ENCODE data around the gene GALNT8. TPM values are rescaled to one million over a fixed set of nuclear protein-coding genes. Genes with fewer than 3 reads are reported as not detected.
"Not testable (repeated sequence)": the region's sequence is repeated elsewhere in the genome, so short reads cannot be mapped to it uniquely, and the experiment has no call there.

Gene GALNT8
- total RNA-seq, 1 experiment from 2014 or later: not detected

GRCh38 chr12:4745249-4745648, 25.0 kb downstream of the GALNT8 start:
- Histone ChIP-seq H3K4me3 (replicated peaks in 1 of 2; ENCODE audit: low read depth in 1 of 2, low read length in 2 of 2) (no peak overlapping the region), H3K9me2 (ENCODE audit: insufficient read depth) (no peaks in the 10 kb centered on the region), H3K4me1 (ENCODE audit: control insufficient read depth in 1 of 2, insufficient read depth in 2 of 2, low read length in 2 of 2) (no peaks in the 10 kb centered on the region), H4K20me1 (ENCODE audit: insufficient read depth) (no peaks in the 10 kb centered on the region), H2AFZ (ENCODE audit: low read depth, low read length, poor library complexity, severe bottlenecking) (no peak overlapping the region), H3K9me3 (ENCODE audit: control insufficient read depth in 1 of 2, insufficient read depth in 1 of 2, low read depth in 1 of 2, low read length in 2 of 2) (no peaks in the 10 kb centered on the region), H3K9ac (ENCODE audit: low read length) (no peak overlapping the region), H3K27me3 (ENCODE audit: insufficient read depth, low read length) (peaks cover 16% of the 10 kb centered on the region), H3K79me2 (ENCODE audit: insufficient read depth, low read length) (no peaks in the 10 kb centered on the region), H3K36me3 (ENCODE audit: control insufficient read depth in 1 of 2, insufficient read depth in 2 of 2, low read length in 2 of 2) (no peaks in the 10 kb centered on the region), H3K27ac (ENCODE audit: low read depth, low read length) (no peak overlapping the region), H3K4me2 (ENCODE audit: low read length) (no peak overlapping the region)
- CTCF ChIA-PET: no interaction called here
- RAD21 ChIA-PET (ENCODE audit: low non-redundant PET in 1 of 2, low total read pairs in 2 of 2, uncharacterized antibody in 2 of 2, unreplicated experiment in 2 of 2): no interaction called here
- DNase-seq (ENCODE audit: low read depth, low spot score) (no peak), ATAC-seq (no peak)
- TF ChIP-seq RAD21 (IDR thresholded peaks at IDR 0.05; ENCODE audit: low read depth) (no peak), ATF3 (IDR thresholded peaks at IDR 0.05) (no peak), REST (IDR thresholded peaks at IDR 0.05; ENCODE audit: low read depth) (no peak), POLR2AphosphoS5 (IDR thresholded peaks at IDR 0.05; ENCODE audit: low read depth, low read length) (no peak), MAX (IDR thresholded peaks at IDR 0.05) (no peak)
- POLR2A ChIA-PET: no interaction called here
- intact Hi-C loops (cut with micrococcal nuclease): no loop called here
- no TSS peak for BruUV-seq (replicated peaks)

GRCh38 chr12:4751654-4752053, 31.5 kb downstream of the GALNT8 start:
- H3K79me2 ChIP-seq (ENCODE audit: insufficient read depth, low read length); BruUV-seq (replicated peaks); ATAC-seq; DNase-seq (ENCODE audit: low read depth, low spot score); H4K20me1 ChIP-seq (ENCODE audit: insufficient read depth); H3K4me3 ChIP-seq (replicated peaks in 1 of 2; ENCODE audit: low read depth in 1 of 2, low read length in 2 of 2); H3K9me3 ChIP-seq (ENCODE audit: control insufficient read depth in 1 of 2, insufficient read depth in 1 of 2, low read depth in 1 of 2, low read length in 2 of 2); H3K9me2 ChIP-seq (ENCODE audit: insufficient read depth); RAD21 ChIA-PET (ENCODE audit: low non-redundant PET in 1 of 2, low total read pairs in 2 of 2, uncharacterized antibody in 2 of 2, unreplicated experiment in 2 of 2); H3K4me2 ChIP-seq (ENCODE audit: low read length); H3K27ac ChIP-seq (ENCODE audit: low read depth, low read length); H3K4me1 ChIP-seq (ENCODE audit: control insufficient read depth in 1 of 2, insufficient read depth in 2 of 2, low read length in 2 of 2); CTCF ChIA-PET; H3K36me3 ChIP-seq (ENCODE audit: control insufficient read depth in 1 of 2, insufficient read depth in 2 of 2, low read length in 2 of 2); H3K9ac ChIP-seq (ENCODE audit: low read length); H2AFZ ChIP-seq (ENCODE audit: low read depth, low read length, poor library complexity, severe bottlenecking); POLR2A ChIA-PET: not testable (repeated sequence)
- intact Hi-C loops (cut with micrococcal nuclease): loop anchor here (10.0 kb wide), 1 partner anchor 147 kb away; no protein-coding TSS in a partner anchor
- peaks cover 21% of the 10 kb centered on the region for H3K27me3 ChIP-seq (ENCODE audit: insufficient read depth, low read length)

Data from HCT116 (cell line).